Activated CD4-positive, alpha-beta T cell treated with anti-CD3 and anti-CD28 coated beads, Interleukin-2, amount 10 ng/mL, durations not matched to agents 7 days and 5 days (primary cell): ENCODE measurements around the gene MLH1. TPM values are rescaled to one million over a fixed set of nuclear protein-coding genes. Genes with fewer than 3 reads are reported as not detected.
"Not testable (repeated sequence)": the region's sequence is repeated elsewhere in the genome, so short reads cannot be mapped to it uniquely, and the experiment has no call there.

Experiments used
- CTCF ChIA-PET: fragments of 350-600 bp; sonication (Branson Sonifier 250); formaldehyde crosslinking; loops from one replicate; lab custom pipeline; 2021; ENCODE audit warnings: antibody characterized with exemption; lab: Charles Lee
- POLR2A ChIA-PET: fragments of 350-600 bp; sonication (Branson Sonifier 250); formaldehyde crosslinking; loops from one replicate; lab custom pipeline; 2021; ENCODE audit warnings: antibody characterized with exemption; lab: Charles Lee
- DNase-seq: peaks from one replicate; pipeline ENCODE4 v3.0.0-alpha.2; 2020
- H3K27ac Mint-ChIP-seq: one replicate; pipeline ENCODE4 v1.8.0; 2021; ENCODE audit warnings: mild to moderate bottlenecking, moderate library complexity, mixed read lengths
- H3K27me3 Mint-ChIP-seq: one replicate; pipeline ENCODE4 v1.8.0; 2021; ENCODE audit warnings: mixed read lengths
- H3K36me3 Mint-ChIP-seq: one replicate; pipeline ENCODE4 v1.8.0; 2021; ENCODE audit warnings: low read depth, mixed read lengths
- H3K4me1 Mint-ChIP-seq: one replicate; pipeline ENCODE4 v1.8.0; 2021; ENCODE audit warnings: mixed read lengths
- H3K4me3 Mint-ChIP-seq: one replicate; pipeline ENCODE4 v1.8.0; 2021; ENCODE audit warnings: mild to moderate bottlenecking, moderate library complexity, mixed read lengths
- H3K9me3 Mint-ChIP-seq: one replicate; pipeline ENCODE4 v1.8.0; 2021; ENCODE audit warnings: mixed read lengths
- total RNA-seq, 2 experiments: library from RNA; stranded (reverse); gene quantifications; one replicate each; pipeline ENCODE4 v1.2.3, GENCODE V29; 2021

The MLH1 gene
- total RNA-seq, 2 experiments from 2014 or later = 53.2 to 64.8 TPM

- CTCF ChIA-PET = interaction anchor here (1.4 to 2.1 kb wide), 2 partner anchors 15 to 162 kb away, joined by 3 to 7 read pairs; no protein-coding TSS in a partner anchor
- no peak for DNase-seq
- Mint-ChIP-seq H3K4me1 (no peaks in the 10 kb centered on the region), H3K4me3 (no peak overlapping the region), H3K9me3 (peaks cover 4% of the 10 kb centered on the region), H3K27ac (no peak overlapping the region), H3K27me3 (no peaks in the 10 kb centered on the region), H3K36me3 (peaks cover 50% of the 10 kb centered on the region)
- POLR2A ChIA-PET = no interaction called here
Measured at GRCh38 chr3:37041546-37042195, 48.4 kb downstream of the MLH1 start.

- H3K4me1 Mint-ChIP-seq, POLR2A ChIA-PET, H3K4me3 Mint-ChIP-seq, H3K9me3 Mint-ChIP-seq, H3K27ac Mint-ChIP-seq, DNase-seq, H3K27me3 Mint-ChIP-seq: not testable (repeated sequence)
- H3K36me3 Mint-ChIP-seq = peaks cover 50% of the 10 kb centered on the region
- CTCF ChIA-PET = interaction anchor here (0.6 to 1.4 kb wide), 5 partner anchors 42 to 229 kb away, joined by 3 to 4 read pairs (median 4); no protein-coding TSS in a partner anchor
Measured at GRCh38 chr3:37042712-37043111, 49.4 kb downstream of the MLH1 start.

GRCh38 chr3:37050282-37050681, 57.0 kb downstream of the MLH1 start:
- Mint-ChIP-seq H3K27ac (no peak overlapping the region), H3K27me3 (no peaks in the 10 kb centered on the region), H3K4me3 (no peak overlapping the region), H3K36me3 (peaks cover 58% of the 10 kb centered on the region), H3K9me3 (no peaks in the 10 kb centered on the region), H3K4me1 (peaks cover 2% of the 10 kb centered on the region)
- ChIA-PET POLR2A (no interaction called here), CTCF (interaction anchor here (1.0 to 1.1 kb wide), 3 partner anchors 8 to 84 kb away, joined by 3 read pairs; no protein-coding TSS in a partner anchor)
- DNase-seq = no peak

GRCh38 chr3:37052860-37053259, 59.5 kb downstream of the MLH1 start:
- no peak overlapping the region for H3K27ac Mint-ChIP-seq
- no peaks in the 10 kb centered on the region for H3K9me3 Mint-ChIP-seq
- peaks cover 58% of the 10 kb centered on the region for H3K36me3 Mint-ChIP-seq
- peaks cover 2% of the 10 kb centered on the region for H3K4me1 Mint-ChIP-seq
- DNase-seq = no peak
- no peaks in the 10 kb centered on the region for H3K27me3 Mint-ChIP-seq
- no peak overlapping the region for H3K4me3 Mint-ChIP-seq
- POLR2A ChIA-PET = no interaction called here
- CTCF ChIA-PET = no interaction called here

- Mint-ChIP-seq H3K36me3 (peaks cover 53% of the 10 kb centered on the region), H3K4me1 (peaks cover 2% of the 10 kb centered on the region), H3K27ac (no peak overlapping the region), H3K27me3 (no peaks in the 10 kb centered on the region), H3K4me3 (no peak overlapping the region), H3K9me3 (no peaks in the 10 kb centered on the region)
- POLR2A ChIA-PET = no interaction called here
- DNase-seq = no peak
- CTCF ChIA-PET = no interaction called here
Measured at GRCh38 chr3:37053337-37053736, 60.0 kb downstream of the MLH1 start.

GRCh38 chr3:37053753-37054152, 60.4 kb downstream of the MLH1 start:
- Mint-ChIP-seq H3K4me1 (peaks cover 2% of the 10 kb centered on the region), H3K27me3 (no peaks in the 10 kb centered on the region), H3K9me3 (no peaks in the 10 kb centered on the region), H3K27ac (no peak overlapping the region), H3K36me3 (peaks cover 52% of the 10 kb centered on the region), H3K4me3 (no peak overlapping the region)
- ChIA-PET POLR2A (no interaction called here), CTCF (no interaction called here)
- DNase-seq = no peak

GRCh38 chr3:37054370-37054769, 61.1 kb downstream of the MLH1 start:
- no peak overlapping the region for H3K4me3 Mint-ChIP-seq
- H3K4me1 Mint-ChIP-seq = peaks cover 2% of the 10 kb centered on the region
- DNase-seq = no peak
- H3K9me3 Mint-ChIP-seq = no peaks in the 10 kb centered on the region
- ChIA-PET POLR2A (no interaction called here), CTCF (no interaction called here)
- no peak overlapping the region for H3K27ac Mint-ChIP-seq
- peaks cover 48% of the 10 kb centered on the region for H3K36me3 Mint-ChIP-seq
- no peaks in the 10 kb centered on the region for H3K27me3 Mint-ChIP-seq

GRCh38 chr3:37055077-37055476, 61.8 kb downstream of the MLH1 start:
- CTCF ChIA-PET = interaction anchor here (0.6 kb wide), 2 partner anchors 9 to 111 kb away, joined by 3 to 5 read pairs; no protein-coding TSS in a partner anchor
- POLR2A ChIA-PET, DNase-seq, H3K27ac Mint-ChIP-seq, H3K27me3 Mint-ChIP-seq, H3K4me1 Mint-ChIP-seq, H3K9me3 Mint-ChIP-seq, H3K4me3 Mint-ChIP-seq: not testable (repeated sequence)
- peaks cover 44% of the 10 kb centered on the region for H3K36me3 Mint-ChIP-seq

- Mint-ChIP-seq H3K27ac (peak overlapping the region; percentile 54), H3K9me3 (no peaks in the 10 kb centered on the region), H3K4me3 (no peak overlapping the region), H3K27me3 (no peaks in the 10 kb centered on the region), H3K4me1 (peaks cover 2% of the 10 kb centered on the region), H3K36me3 (peaks cover 42% of the 10 kb centered on the region)
- no peak for DNase-seq
- POLR2A ChIA-PET = no interaction called here
- CTCF ChIA-PET = interaction anchor here (1.5 kb wide), 1 partner anchor 16 kb away, joined by 7 read pairs; no protein-coding TSS in a partner anchor
Measured at GRCh38 chr3:37056826-37057225, 63.5 kb downstream of the MLH1 start.

- H3K36me3 Mint-ChIP-seq = peaks cover 46% of the 10 kb centered on the region
Measured at GRCh38 chr3:37058117-37058516, 64.8 kb downstream of the MLH1 start.

GRCh38 chr3:37064747-37065146, 71.4 kb downstream of the MLH1 start:
- Mint-ChIP-seq H3K27me3 (no peaks in the 10 kb centered on the region), H3K36me3 (peaks cover 27% of the 10 kb centered on the region), H3K4me1 (peaks cover 9% of the 10 kb centered on the region), H3K9me3 (no peaks in the 10 kb centered on the region), H3K4me3 (no peak overlapping the region), H3K27ac (no peak overlapping the region)
- CTCF ChIA-PET = no interaction called here
- POLR2A ChIA-PET = no interaction called here
- DNase-seq = no peak

More at GRCh38 chr3:37058117-37058516, 64.8 kb downstream of the MLH1 start:
- no peak for DNase-seq
- Mint-ChIP-seq H3K27ac (no peak overlapping the region), H3K27me3 (no peaks in the 10 kb centered on the region), H3K9me3 (no peaks in the 10 kb centered on the region), H3K4me1 (peaks cover 2% of the 10 kb centered on the region), H3K4me3 (no peak overlapping the region)
- ChIA-PET POLR2A (no interaction called here), CTCF (interaction anchor here (1.2 kb wide), 1 partner anchor 8 kb away, joined by 3 read pairs; no protein-coding TSS in a partner anchor)

- DNase-seq = no peak
- ChIA-PET CTCF (interaction anchor here (0.6 kb wide), 1 partner anchor 1188 kb away, joined by 4 read pairs; no protein-coding TSS in a partner anchor), POLR2A (no interaction called here)
- Mint-ChIP-seq H3K27me3 (no peaks in the 10 kb centered on the region), H3K9me3 (no peaks in the 10 kb centered on the region), H3K4me1 (peaks cover 10% of the 10 kb centered on the region), H3K4me3 (no peak overlapping the region), H3K36me3 (peaks cover 22% of the 10 kb centered on the region), H3K27ac (no peak overlapping the region)
Measured at GRCh38 chr3:37067577-37067976, 74.3 kb downstream of the MLH1 start.

GRCh38 chr3:37068031-37068430, 74.7 kb downstream of the MLH1 start:
- Mint-ChIP-seq H3K4me1 (peaks cover 15% of the 10 kb centered on the region), H3K9me3 (no peaks in the 10 kb centered on the region), H3K27me3 (no peaks in the 10 kb centered on the region), H3K36me3 (peaks cover 20% of the 10 kb centered on the region), H3K4me3 (no peak overlapping the region), H3K27ac (no peak overlapping the region)
- DNase-seq = no peak
- ChIA-PET CTCF (interaction anchor here (0.6 kb wide), 1 partner anchor 1188 kb away, joined by 4 read pairs; no protein-coding TSS in a partner anchor), POLR2A (no interaction called here)
